Fibroblast of peridontal ligament (primary cell): ENCODE results near the gene PHC2.

Source experiments
- DNase-seq: peaks from one replicate; pipeline ENCODE4 v3.0.0-alpha.2; 2010; ENCODE audit errors: extremely low read depth

The PHC2 gene

DNA sequence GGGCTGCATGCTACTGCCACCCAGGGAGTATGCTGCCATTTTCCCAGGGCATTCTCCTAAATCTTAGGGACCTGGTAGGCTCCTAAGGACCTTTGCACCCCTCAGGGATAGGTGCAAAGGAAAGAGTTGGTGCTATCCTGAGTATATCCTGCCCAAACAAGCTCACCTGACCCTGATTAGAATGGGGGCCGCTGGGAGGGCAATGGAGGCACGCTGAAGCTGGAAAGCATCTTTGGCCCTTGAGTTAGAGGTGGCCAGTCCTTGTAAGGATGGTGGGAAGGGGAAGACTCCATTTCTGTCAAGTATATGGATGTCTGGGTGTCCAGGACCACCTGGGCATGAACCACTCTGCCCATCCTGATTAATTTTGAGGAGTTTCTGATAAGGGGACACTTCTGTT lies 61.1 kb downstream of the PHC2 start:
- no peak for DNase-seq

DNA sequence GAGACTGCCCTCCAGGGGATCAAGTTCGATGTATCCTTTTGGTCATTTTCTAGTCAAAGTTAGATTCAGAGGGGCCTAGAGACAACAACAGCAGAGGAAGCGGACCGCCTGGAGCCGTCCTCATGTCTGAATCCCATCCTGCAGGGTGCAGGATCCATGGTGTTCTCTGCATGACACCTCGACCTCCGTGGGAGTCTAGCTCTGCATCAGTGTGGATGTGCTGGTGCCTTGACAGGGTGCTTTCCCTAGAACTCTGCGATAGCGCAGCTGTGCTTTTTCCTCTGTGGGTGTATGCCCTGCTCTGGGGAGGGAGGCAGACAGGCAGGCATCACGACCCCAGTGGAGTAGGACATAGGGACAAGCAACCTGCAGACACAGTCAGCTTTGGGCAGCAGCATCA lies 61.8 kb downstream of the PHC2 start:
- no peak for DNase-seq

DNA sequence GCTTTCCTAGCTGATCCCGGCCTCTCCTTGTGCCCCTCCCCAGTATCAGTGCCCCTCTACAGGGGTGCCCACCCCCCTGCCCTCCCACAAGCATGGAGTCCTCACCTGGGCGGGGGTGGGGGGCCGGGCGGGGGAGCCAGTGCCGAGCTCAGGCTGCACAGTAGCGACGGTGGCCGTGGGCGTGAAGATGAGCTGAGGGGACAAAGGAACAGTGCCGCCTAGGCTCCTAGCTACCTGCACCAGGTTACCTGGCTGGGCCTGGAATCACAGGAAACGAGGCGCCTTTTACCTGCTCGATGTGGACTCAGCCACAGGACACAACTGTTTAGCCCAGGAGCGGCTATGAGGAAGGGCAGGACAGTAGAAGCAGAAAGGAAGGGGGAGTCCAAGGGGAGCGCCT lies 62.5 kb downstream of the PHC2 start:
- no peak for DNase-seq

DNA sequence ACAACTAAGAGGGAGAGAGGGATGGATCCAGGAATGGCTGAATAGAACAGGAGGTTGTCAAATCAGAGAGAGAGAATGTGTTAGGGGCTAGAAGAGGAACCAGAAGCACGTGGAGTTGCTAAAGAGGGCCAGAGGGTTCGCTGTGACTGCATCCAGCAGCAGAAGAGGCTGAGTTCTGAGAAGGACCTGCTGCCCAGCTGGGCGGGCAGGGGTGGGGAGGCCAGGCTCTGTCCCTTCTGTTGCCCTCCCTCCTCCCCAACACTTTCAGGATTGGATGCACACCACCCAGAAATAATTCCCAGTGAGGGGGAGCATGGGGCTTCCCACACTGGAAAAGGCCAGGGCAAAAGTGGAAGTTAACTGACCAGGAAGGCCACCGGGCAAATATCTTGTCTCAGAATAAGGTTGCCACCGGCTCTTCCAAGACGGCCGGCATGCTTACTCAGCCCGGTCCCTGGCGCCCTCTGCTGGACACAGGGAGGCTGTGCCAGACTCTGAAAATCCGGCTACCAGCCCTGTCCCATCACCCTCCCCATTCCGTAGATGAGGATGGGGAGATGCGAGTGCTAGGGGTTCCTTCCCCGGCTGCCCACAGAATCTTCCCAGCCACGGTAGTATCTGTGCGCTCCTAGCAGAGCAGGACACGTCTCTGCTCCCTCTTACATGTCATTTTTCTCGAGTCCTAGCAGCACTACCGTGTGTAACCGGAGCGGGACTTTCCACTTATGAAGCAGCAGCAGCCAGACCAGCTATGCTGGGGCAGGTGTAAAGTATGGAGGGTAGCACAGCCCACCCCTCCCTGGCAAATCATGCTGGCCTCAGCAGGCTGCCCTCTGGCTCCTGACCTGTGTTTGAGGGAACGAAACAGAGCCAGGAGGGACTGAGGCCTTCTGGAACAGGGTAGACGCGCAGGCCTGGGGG lies 63.1 kb downstream of the PHC2 start:
- peak; percentile 79 for DNase-seq

DNA sequence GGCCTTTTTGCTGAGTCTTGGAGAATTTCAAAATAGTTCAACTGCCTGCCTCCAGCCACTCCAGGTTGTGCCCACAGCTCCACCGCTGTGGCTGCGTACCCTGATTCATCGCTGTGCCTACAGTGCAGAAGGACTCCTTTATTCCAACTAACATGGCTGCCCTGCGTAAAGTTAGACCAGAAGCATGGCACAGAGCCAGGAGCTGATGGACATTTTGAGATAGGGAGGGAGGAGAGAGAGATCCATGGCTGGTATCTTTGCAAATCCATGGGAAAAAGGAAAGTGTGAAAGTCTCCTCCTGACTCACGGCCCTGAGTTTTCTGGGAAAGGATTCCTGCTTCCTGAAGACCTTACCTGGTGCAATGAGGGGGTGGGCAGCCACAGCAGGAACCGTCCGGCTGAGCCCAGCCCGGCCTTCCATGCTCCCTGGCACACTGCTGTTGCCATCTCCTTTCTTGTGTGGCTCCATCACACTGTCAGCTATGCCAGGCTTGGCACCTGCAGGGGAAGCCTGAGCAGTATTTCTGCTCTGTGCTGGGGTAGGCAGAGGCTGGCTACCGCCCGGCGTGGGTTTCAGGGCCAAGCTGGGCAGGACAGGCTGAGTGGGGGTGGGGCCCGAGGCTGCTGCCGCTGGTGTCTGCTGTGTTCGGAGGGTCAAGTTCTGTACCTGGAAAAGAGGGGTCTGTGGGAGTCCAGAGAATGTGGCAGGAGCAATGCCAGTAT lies 64.0 kb downstream of the PHC2 start:
- DNase-seq = no peak

DNA sequence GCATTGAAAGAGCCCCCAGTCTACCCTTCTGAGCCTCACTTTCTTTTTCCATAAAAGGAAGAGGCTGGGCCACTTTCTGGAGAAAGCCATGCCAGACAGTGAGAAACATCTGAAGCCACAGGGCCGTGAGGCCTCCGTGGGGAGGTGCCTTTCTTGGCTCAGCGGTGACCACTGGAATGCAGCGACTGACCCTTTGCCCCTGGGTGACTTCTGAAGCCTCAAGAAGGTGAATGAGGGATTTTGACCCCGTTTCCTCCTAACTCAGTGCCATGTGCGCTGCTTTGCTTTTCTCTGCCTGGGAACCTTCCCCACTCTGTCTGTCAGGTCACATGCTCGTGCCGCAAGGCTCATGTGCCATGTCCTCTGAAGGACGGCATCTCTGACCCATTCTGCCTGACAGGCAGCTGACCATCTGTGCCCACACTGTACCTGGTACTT lies 65.3 kb downstream of the PHC2 start:
- peak; percentile 73 for DNase-seq

DNA sequence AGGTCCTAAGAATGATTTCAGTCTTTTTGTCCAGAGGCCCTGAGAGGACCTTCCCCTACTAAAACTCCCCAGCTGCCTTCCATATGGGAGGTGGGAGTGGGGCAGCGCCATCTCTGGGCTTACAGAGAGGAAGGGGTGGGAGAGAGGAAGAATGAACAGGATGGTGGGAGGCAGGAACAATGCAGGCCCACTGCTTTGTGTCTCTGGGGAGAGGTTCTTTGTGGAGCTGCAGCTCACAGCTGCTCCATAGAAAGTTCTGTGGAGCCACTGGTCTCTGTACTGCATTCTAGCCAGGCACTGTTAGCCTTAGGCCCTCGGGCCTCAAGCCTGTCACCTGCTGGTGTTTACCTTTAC lies 66.4 kb downstream of the PHC2 start:
- DNase-seq = no peak

DNA sequence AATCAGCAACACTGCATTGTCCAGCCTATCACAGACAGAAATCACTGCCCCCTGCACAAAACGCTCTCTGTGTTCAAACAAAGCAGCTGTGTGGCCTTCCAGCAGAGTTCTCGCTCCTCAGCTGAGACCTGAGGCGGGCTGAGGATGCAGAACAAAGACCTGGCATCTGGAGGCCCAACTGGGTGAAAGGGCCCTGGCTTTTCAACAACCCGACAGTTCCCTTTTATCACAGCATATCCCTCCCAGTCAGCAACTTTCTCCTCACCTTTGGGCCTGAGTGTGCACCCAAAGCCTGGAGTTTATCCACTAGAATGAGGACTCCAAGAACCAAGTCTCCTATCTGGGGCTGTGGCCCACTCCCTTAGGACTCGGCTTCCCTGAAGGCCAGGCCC lies 67.4 kb downstream of the PHC2 start:
- no peak for DNase-seq

DNA sequence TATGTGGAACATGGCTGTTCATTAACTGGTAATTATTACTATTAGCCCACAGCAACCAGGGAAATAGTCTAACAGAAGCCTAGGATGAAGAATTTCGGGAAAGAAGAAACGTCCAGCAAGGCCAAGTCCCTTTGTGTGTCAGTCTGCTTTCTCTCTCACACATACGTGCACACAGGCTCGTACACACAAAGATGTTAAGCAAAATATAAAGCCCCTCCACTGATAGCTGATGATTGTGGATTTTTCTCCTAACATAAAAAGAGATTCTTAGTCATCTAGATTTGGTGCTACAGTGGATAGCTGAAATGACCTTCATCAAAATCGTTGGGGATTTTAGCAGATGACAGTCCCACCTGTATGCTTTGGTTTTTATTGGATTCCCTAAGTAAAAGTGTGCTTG lies 67.9 kb downstream of the PHC2 start:
- no peak for DNase-seq

DNA sequence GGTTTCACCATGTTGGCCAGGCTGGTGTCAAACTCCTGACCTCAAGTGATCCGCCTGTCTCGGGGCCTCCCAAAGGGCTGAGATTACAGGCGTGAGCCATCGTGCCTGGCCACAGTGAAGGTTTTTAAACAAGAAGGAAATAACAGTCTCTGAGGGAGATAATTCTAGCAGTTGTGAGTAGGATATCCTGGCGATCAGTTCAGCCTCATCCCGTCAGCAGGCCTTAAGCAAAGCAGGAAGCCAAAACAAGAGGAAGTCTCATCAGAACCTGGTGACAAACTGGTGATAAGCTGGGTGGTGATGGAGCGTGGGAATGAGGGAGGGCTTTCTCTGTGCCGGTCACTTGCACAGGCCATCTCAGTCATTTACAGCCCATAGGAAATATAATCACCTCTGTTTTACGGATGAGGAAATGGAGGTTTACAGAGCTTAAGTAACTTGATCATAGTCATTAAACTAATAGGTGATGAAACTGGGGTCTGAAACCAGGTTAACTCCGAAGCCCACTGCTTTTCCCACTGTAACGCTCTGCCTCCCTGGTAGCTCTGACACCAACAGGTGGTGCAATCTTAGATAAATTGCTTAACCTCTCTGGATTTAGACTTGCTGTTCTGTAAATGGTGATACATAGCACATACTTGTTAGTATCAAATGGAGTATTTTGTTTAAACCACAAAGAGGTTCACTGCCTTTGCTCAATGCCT lies 69.2 kb downstream of the PHC2 start:
- no peak for DNase-seq

DNA sequence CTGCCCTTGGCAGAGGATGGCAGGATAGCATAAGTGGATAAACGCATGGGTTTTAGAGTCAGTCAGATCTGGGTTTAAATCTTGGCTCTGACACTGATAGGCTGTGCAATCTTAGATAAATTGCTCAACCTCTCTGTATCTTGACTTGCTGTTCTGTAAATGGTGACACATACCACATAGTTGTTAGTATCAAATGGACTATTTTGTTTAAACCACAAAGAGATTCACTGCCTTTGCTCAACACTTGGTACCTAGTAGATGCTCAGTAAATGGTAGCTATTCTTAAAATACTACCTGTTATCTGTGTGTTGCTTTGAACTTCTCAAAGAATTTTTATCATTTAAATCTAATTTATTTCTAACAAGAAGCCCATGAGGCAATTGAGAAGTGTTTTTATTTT lies 70.5 kb downstream of the PHC2 start:
- no peak for DNase-seq

DNA sequence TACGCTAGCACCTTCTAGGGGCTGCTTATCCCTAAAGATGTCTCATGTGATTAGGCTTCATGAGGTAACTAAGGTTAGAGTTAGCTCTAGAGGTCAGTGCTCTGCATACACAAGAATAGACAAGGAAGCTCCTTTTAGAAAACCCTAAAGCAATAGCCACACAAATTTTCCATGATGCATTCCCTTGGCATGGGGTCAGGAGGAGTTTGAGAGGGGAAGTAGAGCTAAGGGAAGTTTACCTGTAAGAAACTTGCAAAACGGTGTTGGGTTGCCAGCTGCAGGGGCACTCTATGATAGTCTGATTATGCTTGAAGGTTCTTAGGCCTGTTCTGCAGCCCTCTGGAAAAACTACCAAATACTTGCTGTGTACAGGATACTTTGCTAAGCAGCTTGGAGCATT lies 71.0 kb downstream of the PHC2 start:
- no peak for DNase-seq

DNA sequence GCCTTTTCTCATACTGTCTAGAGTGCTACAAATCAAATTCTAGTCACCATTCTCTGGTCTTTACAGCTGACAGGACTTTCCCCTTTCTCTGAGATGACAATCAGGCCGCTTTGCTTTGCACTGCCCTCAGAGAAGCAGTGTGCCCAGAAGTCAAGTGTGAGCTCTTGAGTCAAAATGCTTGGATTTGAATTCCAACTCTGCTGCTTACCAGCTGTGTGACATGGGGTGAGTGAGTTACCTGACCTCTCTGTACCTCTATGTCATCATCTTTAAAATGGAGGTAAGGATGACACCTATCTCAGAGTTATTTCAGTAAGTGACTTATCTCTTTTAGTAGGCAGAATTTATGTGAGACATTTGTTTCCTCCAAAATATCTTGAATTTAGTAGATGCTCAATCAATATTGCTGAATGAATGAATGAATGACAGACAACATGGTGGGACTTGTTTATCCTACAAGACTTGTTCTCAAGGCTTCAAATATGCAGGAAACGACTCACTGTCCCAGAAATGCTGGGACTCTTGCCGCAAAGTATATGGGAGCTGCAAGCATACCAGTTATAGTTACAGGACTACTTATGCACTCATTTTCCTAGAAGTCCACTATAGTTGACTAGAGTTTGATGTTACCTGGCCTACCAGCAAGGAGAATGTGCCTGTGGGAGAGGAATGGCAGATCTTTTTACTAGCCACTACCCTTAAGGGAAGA lies 71.9 kb downstream of the PHC2 start:
- DNase-seq = no peak

DNA sequence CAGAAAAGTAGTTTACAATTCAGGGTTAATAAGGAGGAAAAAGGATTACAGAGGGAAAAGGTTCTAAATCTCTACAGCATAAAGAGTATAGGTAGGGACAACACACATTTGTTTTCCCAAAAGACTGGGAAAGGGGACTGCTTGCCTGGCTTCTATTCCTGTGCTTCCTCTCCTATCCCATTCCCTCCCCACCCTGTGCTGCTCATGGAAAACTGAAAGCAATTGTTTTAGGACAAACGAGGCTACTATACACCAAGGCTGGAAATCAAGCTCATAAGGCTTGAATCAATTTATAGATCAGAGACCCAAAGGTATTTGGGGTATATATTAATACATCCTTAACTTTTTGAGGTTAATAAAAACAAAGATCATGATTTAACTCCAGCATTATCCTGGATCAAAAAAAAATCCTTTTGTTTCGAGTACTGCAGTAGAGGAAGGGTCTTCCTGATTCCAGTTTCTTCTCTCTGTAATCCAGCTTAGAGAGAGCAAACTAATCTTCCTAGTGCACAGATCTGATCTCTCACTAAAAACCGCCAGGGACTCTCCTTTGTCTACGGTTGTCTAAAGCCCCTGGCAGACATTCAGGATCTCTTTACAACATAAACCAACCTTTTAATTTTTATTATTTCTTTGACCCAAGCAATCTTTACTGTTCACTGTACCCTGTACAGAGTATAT lies 72.6 kb downstream of the PHC2 start:
- no peak for DNase-seq

DNA sequence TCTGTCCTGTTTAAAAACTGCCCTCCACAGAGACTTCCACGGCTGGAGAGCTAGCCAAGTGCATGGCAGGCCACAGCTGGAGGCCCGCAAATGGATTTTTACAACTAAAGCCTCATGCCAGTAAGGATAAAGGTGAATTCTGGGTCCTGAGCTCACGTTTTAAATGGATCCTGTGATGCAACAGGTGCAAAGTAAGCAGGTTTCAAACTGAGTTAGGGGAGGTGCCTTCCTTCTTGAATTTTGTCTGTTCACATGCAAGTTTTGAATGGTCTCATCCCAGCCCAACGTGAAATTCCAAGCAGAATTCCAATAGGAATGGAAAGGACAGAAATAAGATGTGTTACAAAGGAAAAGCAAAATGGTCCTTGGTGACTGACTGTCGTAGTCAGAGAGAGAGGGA lies 73.8 kb downstream of the PHC2 start:
- DNase-seq = no peak

DNA sequence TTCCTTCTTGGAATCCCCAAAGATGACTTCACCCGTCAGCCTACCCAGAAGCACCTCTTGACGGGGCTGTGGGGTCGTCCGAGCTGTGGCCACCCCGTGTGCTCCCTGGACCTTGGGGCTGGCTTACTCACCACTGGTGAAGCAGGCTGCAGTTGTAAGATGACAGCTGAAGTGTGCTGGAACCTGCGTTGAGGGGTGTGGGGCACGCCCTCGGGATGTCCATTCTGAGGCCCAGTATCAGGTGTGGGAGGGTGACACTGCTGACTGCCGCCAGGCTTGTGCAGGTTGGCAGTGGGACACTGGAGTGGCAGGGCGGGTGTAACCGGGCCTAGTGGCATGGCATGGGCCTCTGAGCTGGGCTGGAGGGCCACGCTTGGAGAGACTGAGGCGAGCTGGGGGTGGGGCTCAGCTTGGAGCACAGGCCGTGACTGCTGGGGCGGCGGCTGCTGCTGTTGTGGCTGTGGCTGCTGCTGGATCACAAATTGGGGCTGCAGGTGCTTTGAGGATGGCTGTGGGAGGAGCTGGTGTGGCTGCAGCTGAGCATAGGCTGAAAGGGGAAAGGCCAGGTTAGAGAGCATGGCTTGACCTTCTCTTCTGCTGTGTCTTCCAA lies 76.1 kb downstream of the PHC2 start:
- DNase-seq = no peak

DNA sequence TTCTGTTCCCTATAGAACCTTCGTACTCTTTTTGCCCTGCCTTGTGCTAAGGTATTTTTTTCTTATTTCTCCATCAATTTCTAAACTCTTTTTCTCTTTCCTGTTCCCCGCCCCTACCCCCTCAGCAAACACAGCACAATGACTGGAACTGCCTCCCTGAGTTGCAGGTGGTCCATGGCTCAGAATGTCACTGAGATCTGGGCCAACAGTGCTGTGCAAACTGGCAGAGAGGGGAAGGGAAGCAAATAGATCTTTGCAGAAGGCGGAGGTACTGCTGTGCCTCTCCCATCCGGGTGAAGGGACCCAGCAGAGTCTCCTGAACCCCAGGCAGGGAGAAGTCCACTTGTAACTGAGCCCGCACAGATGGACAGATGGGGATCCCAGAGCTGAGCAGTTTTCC lies 77.4 kb downstream of the PHC2 start:
- no peak for DNase-seq

DNA sequence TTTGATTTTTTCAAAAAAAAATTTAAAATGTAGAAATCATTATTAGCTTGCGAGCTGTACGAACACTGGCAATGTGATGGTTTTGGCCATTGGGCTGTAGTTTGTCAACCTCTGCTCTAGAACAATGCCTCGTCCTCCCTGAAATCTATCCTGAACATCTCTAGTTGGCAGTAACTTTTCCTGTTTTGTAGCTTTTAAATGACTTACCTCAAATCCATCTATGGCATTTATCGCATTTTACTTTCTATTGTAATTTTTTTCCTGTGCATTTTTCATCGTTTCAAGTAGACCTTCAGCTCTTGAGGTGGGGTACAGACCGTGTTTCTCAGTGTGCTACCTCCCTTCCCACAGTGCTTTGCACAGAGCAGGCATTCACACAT lies 79.6 kb downstream of the PHC2 start:
- no peak for DNase-seq

DNA sequence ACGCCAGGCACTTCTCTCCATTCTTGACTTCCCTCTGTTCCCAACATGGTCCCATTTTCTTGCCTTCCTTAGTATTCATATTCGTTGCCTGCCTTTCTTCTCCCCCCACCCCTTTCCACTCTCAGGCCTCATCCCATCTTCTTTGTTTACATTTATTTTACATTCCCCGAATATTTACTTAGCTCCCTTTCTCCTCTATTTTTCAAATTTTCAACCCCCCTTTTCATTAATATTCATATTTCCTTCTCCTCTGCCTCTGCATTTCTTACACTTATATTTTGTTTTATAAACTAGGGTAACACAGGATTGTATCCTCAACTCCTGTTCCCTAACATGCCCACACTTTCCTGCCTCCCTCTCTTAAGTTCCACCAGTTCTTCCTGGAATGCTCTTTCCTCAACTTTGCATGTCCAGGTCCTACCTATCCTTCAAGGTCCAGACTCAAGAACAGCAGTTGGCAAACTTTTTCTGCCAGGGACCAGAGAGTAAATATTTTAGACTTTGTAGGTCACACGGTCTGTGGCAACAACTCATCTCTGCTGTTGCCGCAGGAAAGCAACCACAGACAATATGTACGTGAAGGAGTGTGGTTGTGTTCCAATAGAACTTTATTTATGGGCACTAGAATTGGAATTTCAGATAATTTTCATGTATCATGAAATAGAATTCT lies 80.1 kb downstream of the PHC2 start:
- no peak for DNase-seq

DNA sequence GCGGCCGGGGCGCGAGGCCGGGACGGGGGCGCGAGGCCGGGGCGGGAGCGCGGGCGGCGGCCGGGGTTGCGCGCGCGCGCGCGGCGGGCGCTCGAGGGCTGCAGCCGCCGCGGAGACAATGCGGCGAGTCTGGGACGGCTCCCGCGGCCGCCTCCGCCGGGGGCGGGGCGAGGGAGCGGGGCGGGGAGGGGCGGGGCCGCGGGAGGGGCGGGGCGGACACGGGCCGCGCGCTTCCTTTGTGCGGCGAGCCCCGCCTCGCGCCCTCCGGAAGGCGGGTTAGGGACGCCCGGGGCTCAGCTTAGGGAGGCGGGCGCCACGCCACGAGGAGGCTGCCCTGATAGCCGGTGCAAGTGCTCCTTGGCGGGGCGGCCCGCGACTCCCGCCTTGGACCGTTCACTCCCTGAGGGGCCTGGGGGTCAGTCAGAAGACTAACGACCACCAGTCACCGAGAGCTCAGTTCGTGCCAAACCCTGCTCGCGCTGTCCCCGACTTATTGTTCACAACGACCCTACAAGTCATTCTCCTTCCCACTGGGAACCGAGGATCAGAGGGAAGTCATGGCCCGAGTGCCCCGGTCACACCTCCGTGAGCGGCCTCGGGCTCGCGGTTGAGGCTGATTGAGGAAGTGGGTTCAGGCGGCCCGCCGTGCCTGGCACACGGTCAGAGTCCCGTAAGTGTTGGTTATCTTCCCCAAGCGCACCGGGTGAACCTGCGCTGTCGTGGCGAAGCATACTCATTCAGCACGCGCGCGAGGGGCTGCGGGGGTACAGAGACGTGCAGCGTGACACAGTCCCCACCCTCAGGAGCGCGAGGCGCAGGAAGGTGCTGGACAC lies 80.9 kb downstream of the PHC2 start:
- peak; percentile 59 for DNase-seq
